ENCODE results near the gene ELF3.
A peak's percentile ranks its signal among the peaks of the same experiment; 100 is the strongest.

Gene ELF3

GRCh38 chr1:201970334-201971159 lies 39.8 kb upstream of the ELF3 start:
- Histone ChIP-seq H3K27me3 (ENCODE audit: control insufficient read depth, insufficient read depth, low read length) (no peaks in the 10 kb centered on the region), H3K36me3 (ENCODE audit: control insufficient read depth, insufficient read depth, low read length) (no peaks in the 10 kb centered on the region), H3K4me1 (no peaks in the 10 kb centered on the region), H2AFZ (no peak overlapping the region), H3K27ac (no peak overlapping the region), H3K4me2 (ENCODE audit: low read length) (no peak overlapping the region), H3K79me2 (no peaks in the 10 kb centered on the region), H3K9me3 (ENCODE audit: control insufficient read depth, low read length) (no peaks in the 10 kb centered on the region), H3K9ac (no peak overlapping the region), H3K4me3 (ENCODE audit: low read depth, low read length) (no peak overlapping the region)
- no peak for TF ChIP-seq CTCF (IDR thresholded peaks at IDR 0.05)

GRCh38 chr1:201982082-201982622 lies 28.2 kb upstream of the ELF3 start:
- Histone ChIP-seq H3K79me2 (no peaks in the 10 kb centered on the region), H3K27me3 (ENCODE audit: control insufficient read depth, insufficient read depth, low read length) (no peaks in the 10 kb centered on the region), H3K27ac (no peak overlapping the region), H3K9me3 (ENCODE audit: control insufficient read depth, low read length) (no peaks in the 10 kb centered on the region), H3K4me3 (ENCODE audit: low read depth, low read length) (peak overlapping the region; percentile 52), H2AFZ (peak overlapping the region; percentile 82), H3K9ac (no peak overlapping the region), H3K4me2 (ENCODE audit: low read length) (peak overlapping the region; percentile 84), H3K36me3 (ENCODE audit: control insufficient read depth, insufficient read depth, low read length) (no peaks in the 10 kb centered on the region), H3K4me1 (no peaks in the 10 kb centered on the region)
- TF ChIP-seq CTCF (IDR thresholded peaks at IDR 0.05) = no peak

GRCh38 chr1:201982623-201983379 lies 27.6 kb upstream of the ELF3 start, which contains the start of gene RNPEP:
Gene RNPEP (plus strand): TSS chr1:201982648. CDS start chr1:201982667, 19 bp downstream.
- peak within 1 kb of the TSS; percentile 63 for H3K4me3 ChIP-seq (ENCODE audit: low read depth, low read length)
- no peaks in the 10 kb centered on the region for H3K27me3 ChIP-seq (ENCODE audit: control insufficient read depth, insufficient read depth, low read length)
- peak within 1 kb of the TSS; percentile 82 for H2AFZ ChIP-seq
- H3K79me2 ChIP-seq = no peaks in the 10 kb centered on the region
- H3K4me2 ChIP-seq (ENCODE audit: low read length) = peak within 1 kb of the TSS; percentile 85
- no peaks in the 10 kb centered on the region for H3K9me3 ChIP-seq (ENCODE audit: control insufficient read depth, low read length)
- peak within 1 kb of the TSS; percentile 62 for H3K27ac ChIP-seq
- no peaks in the 10 kb centered on the region for H3K4me1 ChIP-seq
- no peaks in the 10 kb centered on the region for H3K36me3 ChIP-seq (ENCODE audit: control insufficient read depth, insufficient read depth, low read length)
- no peak for TF ChIP-seq CTCF (IDR thresholded peaks at IDR 0.05)
- H3K9ac ChIP-seq = peak within 1 kb of the TSS; percentile 19

- TF ChIP-seq CTCF (IDR thresholded peaks at IDR 0.05) = no peak
- Histone ChIP-seq H3K36me3 (ENCODE audit: control insufficient read depth, insufficient read depth, low read length) (no peaks in the 10 kb centered on the region), H3K79me2 (no peaks in the 10 kb centered on the region), H3K9ac (peak overlapping the region; percentile 19), H3K4me2 (ENCODE audit: low read length) (peak overlapping the region; percentile 85), H3K27me3 (ENCODE audit: control insufficient read depth, insufficient read depth, low read length) (no peaks in the 10 kb centered on the region), H2AFZ (peak overlapping the region; percentile 73), H3K4me1 (no peaks in the 10 kb centered on the region), H3K27ac (peak overlapping the region; percentile 62), H3K9me3 (ENCODE audit: control insufficient read depth, low read length) (no peaks in the 10 kb centered on the region), H3K4me3 (ENCODE audit: low read depth, low read length) (peak overlapping the region; percentile 63)
These were observed 27.0 kb upstream of the ELF3 start for GRCh38 chr1:201983380-201983805.
